Tibial nerve (tissue), 4 donors: ENCODE measurements around the gene MEI4. TPM values are rescaled to one million over a fixed set of nuclear protein-coding genes. Genes with fewer than 3 reads are reported as not detected.

Experiments used
- DNase-seq, 2 donors: peaks; one replicate each; pipeline ENCODE4 v3.0.0-alpha.2; 2019; ENCODE audit warnings: low spot score in 2 of 2
- H3K27ac ChIP-seq, 4 donors: fragments of 200-600 bp; sonication (generic) in 3 of 4; one replicate each; pipeline ENCODE4 v1.5.1; 2017 to 2019; ENCODE audit warnings: mild to moderate bottlenecking in 1 of 4
- H3K27me3 ChIP-seq, 2 donors: fragments of 200-600 bp; sonication (generic) in 1 of 2; one replicate each; pipeline versions ENCODE4 v1.5.1 to v1.6.0; 2017 to 2019
- H3K36me3 ChIP-seq, 3 donors: fragments of 200-600 bp; sonication (generic); one replicate each; pipeline ENCODE4 v1.5.1; 2018 to 2019
- H3K4me1 ChIP-seq, 4 donors: fragments of 200-600 bp; sonication (generic) in 3 of 4; one replicate each; pipeline ENCODE4 v1.5.1; 2017 to 2019
- H3K4me3 ChIP-seq, 4 donors: fragments of 200-600 bp; sonication (generic) in 3 of 4; one replicate each; pipeline ENCODE4 v1.5.1; 2017 to 2019; ENCODE audit warnings: mild to moderate bottlenecking in 1 of 4, moderate library complexity in 1 of 4
- H3K9me3 ChIP-seq, 4 donors: fragments of 200-600 bp; sonication (generic) in 3 of 4; one replicate each; pipeline ENCODE4 v1.5.1; 2017 to 2019
- CTCF ChIP-seq, 5 experiments: fragments of 200-600 bp in 3 of 5; fragments of 450-650 bp in 2 of 5; sonication (generic) in 3 of 5; IDR thresholded peaks; one replicate each; pipeline ENCODE4 v1.5.1; 2016 to 2019; ENCODE audit warnings: antibody characterized with exemption in 5 of 5, mild to moderate bottlenecking in 3 of 5, moderate library complexity in 2 of 5
- EP300 ChIP-seq, 2 donors: sonication (generic); formaldehyde crosslinking; IDR thresholded peaks; one replicate each; pipeline ENCODE4 v1.6.1; 2017; ENCODE audit warnings: antibody characterized with exemption in 2 of 2, mild to moderate bottlenecking in 1 of 2
- POLR2A ChIP-seq, 2 donors: fragments of 450-650 bp; IDR thresholded peaks; one replicate each; pipeline ENCODE4 v1.6.1; 2017; ENCODE audit warnings: antibody characterized with exemption in 2 of 2, mild to moderate bottlenecking in 2 of 2, moderate library complexity in 2 of 2
- WGBS, 2 donors: methylation state at CpG; one replicate each; pipeline ENCODE4 v1.1.5; 2018; 5-methylcytosine and 5-hydroxymethylcytosine counted together
- total RNA-seq, 4 donors: library from RNA; depleted of rRNA; stranded (reverse); fragments of >200 nt; gene quantifications; one replicate each; pipeline ENCODE4 v1.1.0, GENCODE V29; 2016

The MEI4 gene
- total RNA-seq: under 1 TPM in 2 of 4 donors, not detected in 2; under 0.01 to 0.21 TPM

- Histone ChIP-seq H3K27me3 (no peaks in the 10 kb centered on the region), H3K4me1 (no peaks in the 10 kb centered on the region), H3K27ac (no peak within 1 kb of the TSS), H3K4me3 (no peak within 1 kb of the TSS), H3K36me3 (no peaks in the 10 kb centered on the region), H3K9me3 (no peaks in the 10 kb centered on the region)
- DNase-seq: no peak
- TF ChIP-seq POLR2A (IDR thresholded peaks at IDR 0.05): no peak
- 65% methylated on average over 2 of the region's 2 CpGs for WGBS, 2 donors
Measured at GRCh38 chr6:77652739-77653138, at the start of gene MEI4. Gene MEI4 (plus strand): TSS chr6:77653039. CDS start chr6:77690672, 37,633 bp downstream.

DNA sequence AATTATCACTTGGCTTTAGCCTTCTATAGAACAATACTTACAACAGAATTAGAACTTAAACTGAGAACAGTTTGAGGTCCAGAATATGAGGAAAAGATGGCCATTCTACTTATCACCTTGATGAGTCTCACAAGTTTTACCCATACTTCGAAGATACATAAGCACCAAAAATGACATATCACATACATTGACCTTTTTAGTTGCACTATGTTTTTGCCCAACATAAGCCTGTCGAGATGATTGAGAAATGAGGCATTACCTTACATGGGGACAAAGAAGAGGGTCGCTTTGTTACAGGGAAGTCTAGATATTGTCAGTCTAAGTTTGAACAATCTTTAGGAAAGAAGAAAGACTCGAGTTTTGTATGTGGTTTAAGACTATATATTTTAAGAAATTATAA, 48.4 kb upstream of the MEI4 start:
- Histone ChIP-seq H3K36me3 (no peaks in the 10 kb centered on the region), H3K27ac (no peak overlapping the region), H3K4me1 (no peaks in the 10 kb centered on the region), H3K9me3 (peaks cover 0 to 3% (median 0%) of the 10 kb centered on the region in 4 donors), H3K27me3 (no peaks in the 10 kb centered on the region), H3K4me3 (no peak overlapping the region)
- no peak for TF ChIP-seq POLR2A (IDR thresholded peaks at IDR 0.05)
- no peak for TF ChIP-seq EP300 (IDR thresholded peaks at IDR 0.05)
- TF ChIP-seq CTCF (IDR thresholded peaks at IDR 0.05): no peak
- DNase-seq: no peak
- 54 to 72% methylated on average over 4 of the region's 4 CpGs for WGBS, 2 donors

GRCh38 chr6:77607004-77607403, 45.8 kb upstream of the MEI4 start:
- Histone ChIP-seq H3K27ac (no peak overlapping the region), H3K36me3 (no peaks in the 10 kb centered on the region), H3K9me3 (peaks cover 0 to 3% (median 0%) of the 10 kb centered on the region in 4 donors), H3K4me1 (no peaks in the 10 kb centered on the region), H3K4me3 (no peak overlapping the region), H3K27me3 (no peaks in the 10 kb centered on the region)
- 89 to 90% methylated on average over 5 of the region's 5 CpGs for WGBS, 2 donors
- no peak for TF ChIP-seq EP300 (IDR thresholded peaks at IDR 0.05)
- no peak for TF ChIP-seq POLR2A (IDR thresholded peaks at IDR 0.05)
- TF ChIP-seq CTCF (IDR thresholded peaks at IDR 0.05): no peak
- DNase-seq: no peak

DNA sequence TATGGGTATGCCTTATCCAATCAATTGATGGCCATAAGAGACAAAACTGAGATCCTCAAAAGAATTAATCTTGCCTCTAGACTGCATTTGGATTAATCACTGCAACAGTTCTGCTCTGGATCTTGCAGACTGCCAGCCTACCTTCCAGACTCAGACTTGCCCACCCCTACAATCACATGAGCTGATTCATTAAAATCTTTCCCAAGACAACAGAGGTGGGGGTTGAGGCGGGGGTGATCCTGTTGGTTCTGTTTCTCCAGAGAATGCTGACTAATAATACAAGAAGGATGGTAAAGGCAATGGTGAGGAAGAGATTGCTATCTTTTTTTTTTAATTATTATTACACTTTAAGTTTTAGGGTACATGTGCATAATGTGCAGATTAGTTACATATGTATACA, 43.7 kb upstream of the MEI4 start:
- no peak for DNase-seq
- H3K4me1 ChIP-seq: no peaks in the 10 kb centered on the region
- H3K36me3 ChIP-seq: no peaks in the 10 kb centered on the region
- no peaks in the 10 kb centered on the region for H3K27me3 ChIP-seq
- WGBS, 2 donors: 81 to 94% methylated on average over 1 of the region's 1 CpG
- no peak overlapping the region for H3K4me3 ChIP-seq
- H3K27ac ChIP-seq: no peak overlapping the region
- TF ChIP-seq CTCF (IDR thresholded peaks at IDR 0.05) (no peak), EP300 (IDR thresholded peaks at IDR 0.05) (no peak), POLR2A (IDR thresholded peaks at IDR 0.05) (no peak)
- H3K9me3 ChIP-seq: no peaks in the 10 kb centered on the region

DNA sequence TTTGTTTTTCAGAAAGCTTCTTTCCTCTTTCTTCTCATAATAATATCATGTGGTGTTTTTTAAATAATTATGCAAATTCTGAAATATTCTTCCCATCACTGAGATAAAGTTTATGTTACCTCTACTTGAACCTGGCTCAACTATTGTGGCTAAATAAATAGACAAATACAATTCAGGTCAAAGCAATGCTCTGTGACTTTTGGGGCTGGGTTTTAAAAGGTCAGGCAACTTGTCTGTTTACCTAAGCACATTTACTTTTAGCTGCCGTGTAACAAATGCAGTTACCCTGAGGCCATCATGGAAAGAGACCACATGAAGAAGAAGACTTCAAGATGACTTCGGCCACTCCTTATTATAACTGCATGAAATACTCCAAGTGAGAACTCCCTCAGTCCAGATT, 33.7 kb upstream of the MEI4 start:
- 57 to 61% methylated on average over 2 of the region's 2 CpGs for WGBS, 2 donors
- Histone ChIP-seq H3K27ac (no peak overlapping the region), H3K9me3 (peaks cover 0 to 24% (median 0%) of the 10 kb centered on the region in 4 donors), H3K4me1 (no peaks in the 10 kb centered on the region), H3K4me3 (no peak overlapping the region), H3K27me3 (no peaks in the 10 kb centered on the region), H3K36me3 (no peaks in the 10 kb centered on the region)
- TF ChIP-seq EP300 (IDR thresholded peaks at IDR 0.05) (no peak), CTCF (IDR thresholded peaks at IDR 0.05) (no peak), POLR2A (IDR thresholded peaks at IDR 0.05) (no peak)
- no peak for DNase-seq
